Keratinocyte (primary cell): ENCODE data around the gene MMS19. TPM values are rescaled to one million over a fixed set of nuclear protein-coding genes. Genes with fewer than 3 reads are reported as not detected.

Source experiments
- DNase-seq: peaks from one replicate; pipeline ENCODE4 v3.0.0-alpha.2; 2011; ENCODE audit warnings: low read depth, missing footprints, low spot score
- FAIRE-seq: peaks from 2 replicates; lab custom pipeline; 2011; peaks lifted over from hg19 to GRCh38; lab: Jason Lieb, UNC
- H2AFZ ChIP-seq: 2 replicates; pipeline ENCODE4 v1.6.0; 2012; ENCODE audit warnings: low read length, control low read depth, inconsistent platforms; ENCODE audit not compliant: control insufficient read depth
- H3K27ac ChIP-seq: 2 replicates; pipeline ENCODE4 v1.5.1; 2011; ENCODE audit warnings: low read length; ENCODE audit not compliant: control insufficient read depth, insufficient read depth
- H3K27me3 ChIP-seq: 3 replicates; pipeline ENCODE4 v1.6.0; 2011; ENCODE audit warnings: low read length; ENCODE audit not compliant: control insufficient read depth, insufficient read depth; ENCODE audit errors: extremely low read depth
- H3K36me3 ChIP-seq, 2 experiments: 2 replicates in 1 of 2; 3 replicates in 1 of 2; pipeline ENCODE4 v1.5.1; 2011; ENCODE audit warnings: low read length in 2 of 2, mild to moderate bottlenecking in 1 of 2; ENCODE audit not compliant: control insufficient read depth in 2 of 2, insufficient read depth in 2 of 2; ENCODE audit errors: extremely low read depth in 1 of 2
- H3K4me1 ChIP-seq: 3 replicates; pipeline ENCODE4 v1.5.1; 2011; ENCODE audit warnings: low read length; ENCODE audit not compliant: control insufficient read depth, insufficient read depth; ENCODE audit errors: extremely low read depth
- H3K4me2 ChIP-seq: 3 replicates; pipeline ENCODE4 v1.6.0; 2011; ENCODE audit warnings: low read depth, low read length; ENCODE audit not compliant: control insufficient read depth, insufficient read depth; ENCODE audit errors: extremely low read depth
- H3K4me3 ChIP-seq, 3 experiments: fragments of 200-600 bp in 1 of 3; sonication (generic) in 1 of 3; 2 replicates in 2 of 3; 3 replicates in 1 of 3; pipeline ENCODE4 v1.5.1; 2011 to 2016; ENCODE audit warnings: low read length in 3 of 3, mild to moderate bottlenecking in 3 of 3, control low read depth in 2 of 3, inconsistent platforms in 1 of 3, low read depth in 1 of 3, mixed read lengths in 1 of 3, mixed run types in 1 of 3, moderate library complexity in 1 of 3; ENCODE audit not compliant: control insufficient read depth in 2 of 3, insufficient read depth in 2 of 3; ENCODE audit errors: extremely low read depth in 1 of 3
- H3K79me2 ChIP-seq: 2 replicates; pipeline ENCODE4 v1.6.0; 2012; ENCODE audit warnings: low read length; ENCODE audit not compliant: control insufficient read depth, insufficient read depth
- H3K9ac ChIP-seq: 3 replicates; pipeline ENCODE4 v1.6.0; 2011; ENCODE audit warnings: low read length; ENCODE audit not compliant: control insufficient read depth, insufficient read depth; ENCODE audit errors: extremely low read depth
- H3K9me1 ChIP-seq: 3 replicates; pipeline ENCODE4 v1.6.0; 2011; ENCODE audit warnings: low read length; ENCODE audit not compliant: control insufficient read depth, insufficient read depth; ENCODE audit errors: extremely low read depth
- H3K9me3 ChIP-seq: 2 replicates; pipeline ENCODE4 v1.5.1; 2012; ENCODE audit warnings: low read depth, low read length; ENCODE audit not compliant: control insufficient read depth
- H4K20me1 ChIP-seq: 3 replicates; pipeline ENCODE4 v1.6.0; 2011; ENCODE audit warnings: low read length; ENCODE audit not compliant: control insufficient read depth, insufficient read depth; ENCODE audit errors: extremely low read depth
- EZH2 ChIP-seq: IDR thresholded peaks from one replicate; pipeline ENCODE4 v1.6.1; 2012; ENCODE audit warnings: inconsistent platforms, mild to moderate bottlenecking, low read length, moderate library complexity
- dilution Hi-C: fragments of 300-500 bp; cut with MboI; formaldehyde crosslinking; loops from one replicate; pipeline ENCODE4 v1.7.0; 2020; ENCODE audit warnings: low sequenced_read_pairs; ENCODE audit not compliant: extremely low pct_ligation_motif_present
- polyA plus RNA-seq, 5 experiments: library from polyadenylated mRNA; depleted of rRNA in 3 of 5; stranded (reverse) in 3 of 5; stranded (forward) in 1 of 5; unstranded in 1 of 5; fragments of >200 nt; gene quantifications; 1 replicate in 1 of 5; 2 replicates in 3 of 5; 3 replicates in 1 of 5; pipeline versions ENCODE4 v1.2.1 to v1.2.3, GENCODE V29; 2011 to 2012; ENCODE audit warnings: missing spikeins in 2 of 5, low read depth in 1 of 5, low replicate concordance in 1 of 5
- TF ChIP-seq, protein P1 (sequence below), 3 experiments: IDR thresholded peaks in 1 of 3; conservative IDR thresholded peaks in 1 of 3; optimal IDR thresholded peaks in 1 of 3; 2 replicates in 2 of 3; 3 replicates in 1 of 3; pipeline versions ENCODE3 to v1.5.1; 2011; ENCODE audit warnings: low read length in 3 of 3, mild to moderate bottlenecking in 3 of 3, moderate library complexity in 2 of 3, control low read depth in 1 of 3, inconsistent platforms in 1 of 3; ENCODE audit not compliant: insufficient read depth in 2 of 3; ENCODE audit errors: extremely low read depth in 1 of 3

MMS19 gene
- polyA plus RNA-seq, 1 donor (not counting 4 experiments of a cell fraction or from before 2014, with no cell fraction given) = 72.5 TPM

DNA sequence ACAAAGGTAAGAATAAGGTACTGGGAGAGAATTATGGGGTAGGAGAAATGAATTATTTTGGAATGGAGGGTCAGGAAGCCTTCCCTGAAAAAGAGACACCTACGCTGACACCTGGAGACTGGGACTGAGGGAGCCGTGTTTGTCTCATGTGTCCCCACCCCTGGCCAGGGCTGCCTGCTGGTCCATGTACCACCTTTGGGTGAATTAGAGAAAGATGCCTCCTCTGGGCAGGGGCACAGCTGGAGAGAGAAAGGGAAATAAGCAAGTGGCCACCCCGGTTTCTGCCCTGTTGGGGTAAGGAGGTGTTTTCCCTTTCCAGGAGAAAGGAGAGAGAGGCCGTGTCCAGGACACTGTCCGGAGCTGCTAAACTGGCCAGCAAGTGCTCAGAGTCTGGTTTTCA, 22.3 kb upstream of the MMS19 start:
- no peak for FAIRE-seq
- Histone ChIP-seq H3K4me3 (no peak overlapping the region), H3K27me3 (no peaks in the 10 kb centered on the region), H3K9me1 (no peaks in the 10 kb centered on the region), H2AFZ (no peak overlapping the region), H3K9ac (no peak overlapping the region), H3K4me1 (peaks cover 20% of the 10 kb centered on the region), H4K20me1 (peaks cover 7% of the 10 kb centered on the region), H3K36me3 (no peaks in the 10 kb centered on the region), H3K4me2 (no peak overlapping the region), H3K79me2 (peaks cover 72% of the 10 kb centered on the region), H3K27ac (no peak overlapping the region), H3K9me3 (no peaks in the 10 kb centered on the region)
- TF ChIP-seq, protein P1, sequence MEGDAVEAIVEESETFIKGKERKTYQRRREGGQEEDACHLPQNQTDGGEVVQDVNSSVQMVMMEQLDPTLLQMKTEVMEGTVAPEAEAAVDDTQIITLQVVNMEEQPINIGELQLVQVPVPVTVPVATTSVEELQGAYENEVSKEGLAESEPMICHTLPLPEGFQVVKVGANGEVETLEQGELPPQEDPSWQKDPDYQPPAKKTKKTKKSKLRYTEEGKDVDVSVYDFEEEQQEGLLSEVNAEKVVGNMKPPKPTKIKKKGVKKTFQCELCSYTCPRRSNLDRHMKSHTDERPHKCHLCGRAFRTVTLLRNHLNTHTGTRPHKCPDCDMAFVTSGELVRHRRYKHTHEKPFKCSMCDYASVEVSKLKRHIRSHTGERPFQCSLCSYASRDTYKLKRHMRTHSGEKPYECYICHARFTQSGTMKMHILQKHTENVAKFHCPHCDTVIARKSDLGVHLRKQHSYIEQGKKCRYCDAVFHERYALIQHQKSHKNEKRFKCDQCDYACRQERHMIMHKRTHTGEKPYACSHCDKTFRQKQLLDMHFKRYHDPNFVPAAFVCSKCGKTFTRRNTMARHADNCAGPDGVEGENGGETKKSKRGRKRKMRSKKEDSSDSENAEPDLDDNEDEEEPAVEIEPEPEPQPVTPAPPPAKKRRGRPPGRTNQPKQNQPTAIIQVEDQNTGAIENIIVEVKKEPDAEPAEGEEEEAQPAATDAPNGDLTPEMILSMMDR (optimal IDR thresholded peaks at IDR 0.05 in 1 of 3, IDR thresholded peaks at IDR 0.05 in 1 of 3, conservative IDR thresholded peaks at IDR 0.05 in 1 of 3; ENCODE audit: extremely low read depth in 1 of 3, insufficient read depth in 2 of 3, low read length in 3 of 3) = no peak
- TF ChIP-seq EZH2 = no peak
- dilution Hi-C loops = no loop called here
- no peak for DNase-seq

DNA sequence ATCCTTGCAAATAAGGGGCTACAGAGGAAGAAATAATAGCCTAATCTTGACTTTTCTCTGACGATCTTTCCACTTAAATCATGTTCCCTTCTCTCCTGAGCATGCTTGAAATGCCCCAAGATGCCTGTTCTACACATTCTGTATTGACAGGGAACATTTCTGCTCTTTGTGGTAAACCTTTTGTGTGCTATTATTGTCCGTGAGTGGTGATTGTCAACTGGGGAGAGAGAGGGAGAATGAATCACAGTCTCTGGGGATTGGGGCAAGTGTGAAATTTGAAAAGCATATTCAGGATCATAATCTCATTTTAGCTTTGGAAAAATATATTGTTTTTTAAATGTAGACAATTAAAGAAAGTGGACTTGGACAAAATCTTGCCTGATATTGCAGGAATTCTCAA, 21.1 kb upstream of the MMS19 start:
- no peak overlapping the region for H3K4me2 ChIP-seq
- H2AFZ ChIP-seq = no peak overlapping the region
- H4K20me1 ChIP-seq = peaks cover 7% of the 10 kb centered on the region
- no peak overlapping the region for H3K4me3 ChIP-seq
- no peak for FAIRE-seq
- DNase-seq = no peak
- H3K9me1 ChIP-seq = no peaks in the 10 kb centered on the region
- dilution Hi-C loops = no loop called here
- no peaks in the 10 kb centered on the region for H3K9me3 ChIP-seq
- peaks cover 68% of the 10 kb centered on the region for H3K79me2 ChIP-seq
- TF ChIP-seq, protein P1 (optimal IDR thresholded peaks at IDR 0.05 in 1 of 3, IDR thresholded peaks at IDR 0.05 in 1 of 3, conservative IDR thresholded peaks at IDR 0.05 in 1 of 3; ENCODE audit: extremely low read depth in 1 of 3, insufficient read depth in 2 of 3, low read length in 3 of 3) = no peak
- no peak for TF ChIP-seq EZH2
- no peak overlapping the region for H3K9ac ChIP-seq
- no peak overlapping the region for H3K27ac ChIP-seq
- H3K36me3 ChIP-seq = no peaks in the 10 kb centered on the region
- H3K27me3 ChIP-seq = no peaks in the 10 kb centered on the region
- H3K4me1 ChIP-seq = peaks cover 20% of the 10 kb centered on the region
